ENCODE results near the gene NLRP1. TPM values are rescaled to one million over a fixed set of nuclear protein-coding genes. Genes with fewer than 3 reads are reported as not detected.
"Not testable (repeated sequence)": the region's sequence is repeated elsewhere in the genome, so short reads cannot be mapped to it uniquely, and the experiment has no call there.

The NLRP1 gene
- total and polyA plus RNA-seq, 4 donors, result 1.8 to 5.4 (median 3.0) TPM

DNA sequence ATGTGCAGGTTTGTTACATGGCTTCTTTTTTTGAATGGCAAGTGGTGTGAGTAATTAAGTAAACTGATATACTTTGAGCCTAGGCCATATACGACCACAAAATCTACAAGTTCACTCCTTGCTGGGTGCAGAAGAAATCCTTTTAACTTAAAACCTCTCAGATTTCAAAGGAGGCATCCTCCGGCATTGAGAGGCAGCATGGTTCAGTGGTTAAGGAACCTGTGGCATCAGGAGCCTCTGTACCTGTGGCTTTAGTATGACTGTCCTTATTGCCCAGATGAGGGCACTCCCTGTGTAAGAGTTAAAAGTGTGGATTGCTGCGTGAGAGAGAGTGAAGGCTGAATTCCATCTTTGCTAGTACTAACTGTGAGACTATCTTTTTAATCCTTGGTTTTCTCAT, 3.3 kb downstream of the NLRP1 start:
- WGBS, result 52% methylated on average over 3 of the region's 3 CpGs
- TF ChIP-seq GABPA (IDR thresholded peaks at IDR 0.05 in 1 of 2, conservative IDR thresholded peaks at IDR 0.05 in 1 of 2) (no peak), EGR1 (IDR thresholded peaks at IDR 0.05; ENCODE audit: low read depth in 2 of 2) (no peak), FOXA2 (IDR thresholded peaks at IDR 0.05) (no peak), HNF4A (conservative IDR thresholded peaks at IDR 0.05) (no peak), JUND (IDR thresholded peaks at IDR 0.05) (no peak), HNF4G (IDR thresholded peaks at IDR 0.05) (no peak), TAF1 (conservative IDR thresholded peaks at IDR 0.05) (no peak)
- TF ChIP-seq, protein P1, sequence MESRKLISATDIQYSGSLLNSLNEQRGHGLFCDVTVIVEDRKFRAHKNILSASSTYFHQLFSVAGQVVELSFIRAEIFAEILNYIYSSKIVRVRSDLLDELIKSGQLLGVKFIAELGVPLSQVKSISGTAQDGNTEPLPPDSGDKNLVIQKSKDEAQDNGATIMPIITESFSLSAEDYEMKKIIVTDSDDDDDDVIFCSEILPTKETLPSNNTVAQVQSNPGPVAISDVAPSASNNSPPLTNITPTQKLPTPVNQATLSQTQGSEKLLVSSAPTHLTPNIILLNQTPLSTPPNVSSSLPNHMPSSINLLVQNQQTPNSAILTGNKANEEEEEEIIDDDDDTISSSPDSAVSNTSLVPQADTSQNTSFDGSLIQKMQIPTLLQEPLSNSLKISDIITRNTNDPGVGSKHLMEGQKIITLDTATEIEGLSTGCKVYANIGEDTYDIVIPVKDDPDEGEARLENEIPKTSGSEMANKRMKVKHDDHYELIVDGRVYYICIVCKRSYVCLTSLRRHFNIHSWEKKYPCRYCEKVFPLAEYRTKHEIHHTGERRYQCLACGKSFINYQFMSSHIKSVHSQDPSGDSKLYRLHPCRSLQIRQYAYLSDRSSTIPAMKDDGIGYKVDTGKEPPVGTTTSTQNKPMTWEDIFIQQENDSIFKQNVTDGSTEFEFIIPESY (IDR thresholded peaks at IDR 0.05), result no peak
- Histone ChIP-seq H3K27me3 (ENCODE audit: control insufficient read depth in 4 of 4, insufficient read depth in 4 of 4, low read length in 3 of 4) (no peaks in the 10 kb centered on the region), H3K27ac (ENCODE audit: low read depth in 1 of 2, low read length in 2 of 2) (no peak overlapping the region), H3K9me3 (ENCODE audit: control insufficient read depth in 4 of 4, low read length in 3 of 4) (no peaks in the 10 kb centered on the region), H3K9ac (ENCODE audit: low read depth in 1 of 2, low read length in 2 of 2) (no peak overlapping the region), H3K36me3 (ENCODE audit: control insufficient read depth in 4 of 4, insufficient read depth in 3 of 4, low read depth in 1 of 4, low read length in 3 of 4) (peaks cover 0 to 2% (median 0%) of the 10 kb centered on the region in 4 donors), H3K4me1 (ENCODE audit: control insufficient read depth in 4 of 4, insufficient read depth in 4 of 4, low read length in 3 of 4) (peaks cover 0 to 9% (median 0%) of the 10 kb centered on the region in 4 donors), H3K4me3 (ENCODE audit: low read depth in 1 of 3, low read length in 3 of 3) (no peak overlapping the region)
- DNase-seq (ENCODE audit: low spot score), result no peak

DNA sequence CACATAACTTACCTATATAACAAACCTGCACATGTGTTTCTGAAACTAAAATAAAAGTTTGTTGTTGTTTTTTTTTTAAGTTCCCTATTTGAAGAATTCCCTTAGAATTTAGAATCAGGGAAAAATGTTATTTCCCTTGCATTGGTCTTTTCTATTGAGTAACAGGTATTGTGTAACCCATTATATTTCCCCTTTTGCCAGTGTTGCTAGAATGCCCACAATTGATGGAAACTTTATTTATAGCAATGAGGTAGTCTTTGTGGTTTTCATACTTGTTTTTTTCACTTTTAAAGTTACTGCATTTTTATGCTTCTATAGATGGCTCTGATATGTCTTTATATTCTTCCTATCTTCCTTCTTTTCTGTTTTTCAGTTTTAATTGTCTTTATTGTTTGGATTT, 3.9 kb downstream of the NLRP1 start:
- peaks cover 0 to 2% (median 0%) of the 10 kb centered on the region in 4 donors for H3K36me3 ChIP-seq (ENCODE audit: control insufficient read depth in 4 of 4, insufficient read depth in 3 of 4, low read depth in 1 of 4, low read length in 3 of 4)
- H3K9me3 ChIP-seq (ENCODE audit: control insufficient read depth in 4 of 4, low read length in 3 of 4), result no peaks in the 10 kb centered on the region
- DNase-seq (ENCODE audit: low spot score), result no peak
- H3K27me3 ChIP-seq (ENCODE audit: control insufficient read depth in 4 of 4, insufficient read depth in 4 of 4, low read length in 3 of 4), result no peaks in the 10 kb centered on the region
- TF ChIP-seq JUND (IDR thresholded peaks at IDR 0.05) (no peak), GABPA (IDR thresholded peaks at IDR 0.05 in 1 of 2, conservative IDR thresholded peaks at IDR 0.05 in 1 of 2) (no peak), RXRA (IDR thresholded peaks at IDR 0.05) (no peak), EGR1 (IDR thresholded peaks at IDR 0.05; ENCODE audit: low read depth in 2 of 2) (no peak), HNF4G (IDR thresholded peaks at IDR 0.05) (no peak), NR2F2 (IDR thresholded peaks at IDR 0.05) (no peak), HNF4A (conservative IDR thresholded peaks at IDR 0.05) (no peak), TAF1 (conservative IDR thresholded peaks at IDR 0.05) (no peak), FOXA1 (IDR thresholded peaks at IDR 0.05) (no peak), FOXA2 (IDR thresholded peaks at IDR 0.05) (no peak), SP1 (IDR thresholded peaks at IDR 0.05) (no peak), RAD21 (IDR thresholded peaks at IDR 0.05) (no peak), YY1 (IDR thresholded peaks at IDR 0.05) (no peak)
- TF ChIP-seq, protein P2, sequence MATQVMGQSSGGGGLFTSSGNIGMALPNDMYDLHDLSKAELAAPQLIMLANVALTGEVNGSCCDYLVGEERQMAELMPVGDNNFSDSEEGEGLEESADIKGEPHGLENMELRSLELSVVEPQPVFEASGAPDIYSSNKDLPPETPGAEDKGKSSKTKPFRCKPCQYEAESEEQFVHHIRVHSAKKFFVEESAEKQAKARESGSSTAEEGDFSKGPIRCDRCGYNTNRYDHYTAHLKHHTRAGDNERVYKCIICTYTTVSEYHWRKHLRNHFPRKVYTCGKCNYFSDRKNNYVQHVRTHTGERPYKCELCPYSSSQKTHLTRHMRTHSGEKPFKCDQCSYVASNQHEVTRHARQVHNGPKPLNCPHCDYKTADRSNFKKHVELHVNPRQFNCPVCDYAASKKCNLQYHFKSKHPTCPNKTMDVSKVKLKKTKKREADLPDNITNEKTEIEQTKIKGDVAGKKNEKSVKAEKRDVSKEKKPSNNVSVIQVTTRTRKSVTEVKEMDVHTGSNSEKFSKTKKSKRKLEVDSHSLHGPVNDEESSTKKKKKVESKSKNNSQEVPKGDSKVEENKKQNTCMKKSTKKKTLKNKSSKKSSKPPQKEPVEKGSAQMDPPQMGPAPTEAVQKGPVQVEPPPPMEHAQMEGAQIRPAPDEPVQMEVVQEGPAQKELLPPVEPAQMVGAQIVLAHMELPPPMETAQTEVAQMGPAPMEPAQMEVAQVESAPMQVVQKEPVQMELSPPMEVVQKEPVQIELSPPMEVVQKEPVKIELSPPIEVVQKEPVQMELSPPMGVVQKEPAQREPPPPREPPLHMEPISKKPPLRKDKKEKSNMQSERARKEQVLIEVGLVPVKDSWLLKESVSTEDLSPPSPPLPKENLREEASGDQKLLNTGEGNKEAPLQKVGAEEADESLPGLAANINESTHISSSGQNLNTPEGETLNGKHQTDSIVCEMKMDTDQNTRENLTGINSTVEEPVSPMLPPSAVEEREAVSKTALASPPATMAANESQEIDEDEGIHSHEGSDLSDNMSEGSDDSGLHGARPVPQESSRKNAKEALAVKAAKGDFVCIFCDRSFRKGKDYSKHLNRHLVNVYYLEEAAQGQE (IDR thresholded peaks at IDR 0.05), result no peak
- TF ChIP-seq, protein P1 (IDR thresholded peaks at IDR 0.05), result no peak
- TF ChIP-seq, protein P3, sequence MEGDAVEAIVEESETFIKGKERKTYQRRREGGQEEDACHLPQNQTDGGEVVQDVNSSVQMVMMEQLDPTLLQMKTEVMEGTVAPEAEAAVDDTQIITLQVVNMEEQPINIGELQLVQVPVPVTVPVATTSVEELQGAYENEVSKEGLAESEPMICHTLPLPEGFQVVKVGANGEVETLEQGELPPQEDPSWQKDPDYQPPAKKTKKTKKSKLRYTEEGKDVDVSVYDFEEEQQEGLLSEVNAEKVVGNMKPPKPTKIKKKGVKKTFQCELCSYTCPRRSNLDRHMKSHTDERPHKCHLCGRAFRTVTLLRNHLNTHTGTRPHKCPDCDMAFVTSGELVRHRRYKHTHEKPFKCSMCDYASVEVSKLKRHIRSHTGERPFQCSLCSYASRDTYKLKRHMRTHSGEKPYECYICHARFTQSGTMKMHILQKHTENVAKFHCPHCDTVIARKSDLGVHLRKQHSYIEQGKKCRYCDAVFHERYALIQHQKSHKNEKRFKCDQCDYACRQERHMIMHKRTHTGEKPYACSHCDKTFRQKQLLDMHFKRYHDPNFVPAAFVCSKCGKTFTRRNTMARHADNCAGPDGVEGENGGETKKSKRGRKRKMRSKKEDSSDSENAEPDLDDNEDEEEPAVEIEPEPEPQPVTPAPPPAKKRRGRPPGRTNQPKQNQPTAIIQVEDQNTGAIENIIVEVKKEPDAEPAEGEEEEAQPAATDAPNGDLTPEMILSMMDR (IDR thresholded peaks at IDR 0.05; ENCODE audit: low read depth, low read length, missing input control), result no peak
- TF ChIP-seq, protein P4, sequence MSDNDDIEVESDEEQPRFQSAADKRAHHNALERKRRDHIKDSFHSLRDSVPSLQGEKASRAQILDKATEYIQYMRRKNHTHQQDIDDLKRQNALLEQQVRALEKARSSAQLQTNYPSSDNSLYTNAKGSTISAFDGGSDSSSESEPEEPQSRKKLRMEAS (IDR thresholded peaks at IDR 0.05), result no peak
- TF ChIP-seq, protein P5, sequence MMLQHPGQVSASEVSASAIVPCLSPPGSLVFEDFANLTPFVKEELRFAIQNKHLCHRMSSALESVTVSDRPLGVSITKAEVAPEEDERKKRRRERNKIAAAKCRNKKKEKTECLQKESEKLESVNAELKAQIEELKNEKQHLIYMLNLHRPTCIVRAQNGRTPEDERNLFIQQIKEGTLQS (IDR thresholded peaks at IDR 0.05), result no peak
- H3K9ac ChIP-seq (ENCODE audit: low read depth in 1 of 2, low read length in 2 of 2), result no peak overlapping the region
- H3K4me1 ChIP-seq (ENCODE audit: control insufficient read depth in 4 of 4, insufficient read depth in 4 of 4, low read length in 3 of 4), result peaks cover 0 to 9% (median 0%) of the 10 kb centered on the region in 4 donors
- H3K27ac ChIP-seq (ENCODE audit: low read depth in 1 of 2, low read length in 2 of 2), result no peak overlapping the region
- H3K4me3 ChIP-seq (ENCODE audit: low read depth in 1 of 3, low read length in 3 of 3), result no peak overlapping the region

DNA sequence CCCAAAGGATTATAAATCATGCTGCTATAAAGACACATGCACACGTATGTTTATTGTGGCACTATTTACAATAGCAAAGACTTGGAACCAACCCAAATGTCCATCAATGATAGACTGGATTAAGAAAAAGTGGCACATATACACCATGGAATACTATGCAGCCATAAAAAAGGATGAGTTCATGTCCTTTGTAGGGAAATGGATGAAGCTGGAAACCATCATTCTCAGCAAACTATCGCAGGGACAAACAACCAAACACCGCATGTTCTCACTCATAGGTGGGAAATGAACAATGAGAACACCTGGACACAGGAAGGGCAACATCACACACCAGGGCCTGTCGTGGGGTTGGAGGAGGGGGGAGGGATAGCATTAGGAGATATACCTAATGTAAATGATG, 5.5 kb downstream of the NLRP1 start:
- H3K27ac ChIP-seq (ENCODE audit: low read depth in 1 of 2, low read length in 2 of 2); H3K9me3 ChIP-seq (ENCODE audit: control insufficient read depth in 4 of 4, low read length in 3 of 4); H3K4me3 ChIP-seq (ENCODE audit: low read depth in 1 of 3, low read length in 3 of 3); H3K9ac ChIP-seq (ENCODE audit: low read depth in 1 of 2, low read length in 2 of 2); H3K36me3 ChIP-seq (ENCODE audit: control insufficient read depth in 4 of 4, insufficient read depth in 3 of 4, low read depth in 1 of 4, low read length in 3 of 4); H3K4me1 ChIP-seq (ENCODE audit: control insufficient read depth in 4 of 4, insufficient read depth in 4 of 4, low read length in 3 of 4); DNase-seq (ENCODE audit: low spot score); H3K27me3 ChIP-seq (ENCODE audit: control insufficient read depth in 4 of 4, insufficient read depth in 4 of 4, low read length in 3 of 4): not testable (repeated sequence)
- 84% methylated on average over 4 of the region's 4 CpGs for WGBS

All from liver (tissue), 9 donors.